ENCODE data around the gene MMP23B.
"Not testable (repeated sequence)": the region's sequence is repeated elsewhere in the genome, so short reads cannot be mapped to it uniquely, and the experiment has no call there.

MMP23B gene

DNA sequence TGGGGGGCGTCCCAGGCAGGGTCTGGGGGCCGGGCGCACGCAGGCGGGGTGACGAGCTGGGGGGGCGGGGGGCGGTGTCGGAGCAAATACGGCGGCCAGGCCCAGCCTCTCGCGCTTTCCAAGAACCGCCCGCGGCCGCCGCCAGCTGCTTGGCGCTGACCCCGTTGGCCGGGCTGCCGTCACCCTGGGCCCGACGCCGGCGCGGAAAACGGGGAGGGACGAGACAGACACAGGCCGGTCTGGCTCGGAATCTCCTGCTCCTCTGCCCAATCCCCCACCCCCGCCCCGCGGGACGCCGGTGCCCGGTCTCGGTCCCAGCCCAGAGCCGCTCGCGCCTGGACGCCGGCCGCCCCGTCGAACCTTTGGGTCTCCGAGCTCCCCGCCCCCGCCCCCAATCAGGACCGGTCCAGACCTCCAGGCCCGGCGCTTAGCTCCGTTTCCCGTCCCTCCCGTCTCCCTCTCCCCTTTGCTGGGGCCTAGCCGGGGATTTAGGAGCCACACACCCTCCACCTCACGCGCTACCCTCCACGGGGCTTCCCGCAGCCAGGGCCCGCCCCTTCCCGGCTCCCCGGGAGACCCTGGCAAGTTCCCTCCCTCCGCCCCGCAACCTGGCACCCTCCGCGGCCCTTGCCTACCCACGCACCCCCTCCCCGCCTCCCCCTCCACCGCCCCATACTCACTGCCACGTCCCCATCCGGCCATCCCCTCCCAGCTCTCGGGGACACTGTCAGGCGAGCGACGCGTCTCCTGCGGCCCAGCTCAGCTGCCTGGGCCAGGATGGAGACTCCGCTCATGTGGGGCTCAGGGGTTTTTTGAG is 800 bp upstream of the MMP23B start:
- peaks cover 3% of the 10 kb centered on the region for H3K27me3 ChIP-seq (ENCODE audit: control insufficient read depth, insufficient read depth, low read length)
- H3K9me3 ChIP-seq (ENCODE audit: control insufficient read depth, insufficient read depth, low read length): no peaks in the 10 kb centered on the region
- H3K4me3 ChIP-seq (ENCODE audit: low read depth, low read length): peak overlapping the region; percentile 49
- no peak overlapping the region for H3K9ac ChIP-seq (ENCODE audit: low read depth, low read length)
- peaks cover 2% of the 10 kb centered on the region for H3K36me3 ChIP-seq (ENCODE audit: control insufficient read depth, insufficient read depth, low read length)
- H3K4me1 ChIP-seq (ENCODE audit: control insufficient read depth, insufficient read depth, low read length): no peaks in the 10 kb centered on the region

DNA sequence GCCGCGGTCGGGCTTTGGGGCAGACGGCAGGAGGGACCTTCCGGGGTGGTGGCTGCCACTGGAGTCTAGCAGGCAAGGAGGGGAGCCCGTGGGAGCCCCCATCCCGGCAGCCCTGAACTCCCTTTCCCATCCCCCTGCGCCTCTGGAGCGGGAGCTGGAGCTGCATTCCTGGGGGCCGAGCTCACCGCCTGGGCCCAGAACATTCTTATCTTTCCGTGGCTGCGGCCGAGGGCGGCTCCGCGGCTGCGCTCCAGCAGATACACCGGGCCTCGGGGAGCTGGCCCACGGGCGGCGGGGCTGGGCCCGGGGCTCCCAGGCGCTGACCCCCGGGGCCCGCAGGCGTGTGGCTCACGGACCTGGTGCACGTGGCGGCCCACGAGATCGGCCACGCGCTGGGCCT is 1.4 kb downstream of the MMP23B start:
- H3K36me3 ChIP-seq (ENCODE audit: control insufficient read depth, insufficient read depth, low read length); H3K9me3 ChIP-seq (ENCODE audit: control insufficient read depth, insufficient read depth, low read length); H3K9ac ChIP-seq (ENCODE audit: low read depth, low read length); H3K4me3 ChIP-seq (ENCODE audit: low read depth, low read length); H3K27me3 ChIP-seq (ENCODE audit: control insufficient read depth, insufficient read depth, low read length); H3K4me1 ChIP-seq (ENCODE audit: control insufficient read depth, insufficient read depth, low read length): not testable (repeated sequence)

- not testable (repeated sequence) for H3K9ac ChIP-seq (ENCODE audit: low read depth, low read length); H3K4me3 ChIP-seq (ENCODE audit: low read depth, low read length); H3K4me1 ChIP-seq (ENCODE audit: control insufficient read depth, insufficient read depth, low read length); H3K27me3 ChIP-seq (ENCODE audit: control insufficient read depth, insufficient read depth, low read length); H3K9me3 ChIP-seq (ENCODE audit: control insufficient read depth, insufficient read depth, low read length)
- H3K36me3 ChIP-seq (ENCODE audit: control insufficient read depth, insufficient read depth, low read length): peaks cover 10% of the 10 kb centered on the region
Measured at GRCh38 chr1:1634613-1635012, 2.6 kb downstream of the MMP23B start.

GRCh38 chr1:1636621-1637478 is 4.9 kb downstream of the MMP23B start:
- not testable (repeated sequence) for H3K4me1 ChIP-seq (ENCODE audit: control insufficient read depth, insufficient read depth, low read length); H3K27me3 ChIP-seq (ENCODE audit: control insufficient read depth, insufficient read depth, low read length); H3K9me3 ChIP-seq (ENCODE audit: control insufficient read depth, insufficient read depth, low read length); H3K4me3 ChIP-seq (ENCODE audit: low read depth, low read length); H3K9ac ChIP-seq (ENCODE audit: low read depth, low read length)
- H3K36me3 ChIP-seq (ENCODE audit: control insufficient read depth, insufficient read depth, low read length): peaks cover 11% of the 10 kb centered on the region

- H3K27me3 ChIP-seq (ENCODE audit: control insufficient read depth, insufficient read depth, low read length); H3K9ac ChIP-seq (ENCODE audit: low read depth, low read length); H3K4me3 ChIP-seq (ENCODE audit: low read depth, low read length); H3K4me1 ChIP-seq (ENCODE audit: control insufficient read depth, insufficient read depth, low read length); H3K9me3 ChIP-seq (ENCODE audit: control insufficient read depth, insufficient read depth, low read length): not testable (repeated sequence)
- peaks cover 11% of the 10 kb centered on the region for H3K36me3 ChIP-seq (ENCODE audit: control insufficient read depth, insufficient read depth, low read length)
Measured at GRCh38 chr1:1637479-1637875, 5.5 kb downstream of the MMP23B start.

DNA sequence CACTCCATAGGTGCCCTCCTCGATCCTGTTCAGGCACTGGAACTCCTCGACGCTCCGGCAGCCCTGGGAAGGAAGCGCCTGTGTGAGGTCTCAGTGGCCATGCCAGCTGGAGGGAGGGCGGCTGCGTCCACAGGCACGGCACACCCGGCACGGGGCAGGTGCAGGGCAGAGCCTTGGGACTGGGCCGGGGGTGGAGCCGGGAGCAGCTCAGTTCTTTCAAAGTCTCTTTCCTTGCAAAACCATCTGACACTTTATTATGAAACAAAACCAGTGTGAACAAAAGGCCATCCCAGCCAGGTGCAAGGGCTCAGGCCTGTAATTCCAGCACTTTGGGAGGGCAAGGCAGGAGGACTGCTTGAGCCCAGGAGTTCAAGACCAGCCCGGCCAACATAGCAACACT is 6.6 kb downstream of the MMP23B start:
- not testable (repeated sequence) for H3K4me1 ChIP-seq (ENCODE audit: control insufficient read depth, insufficient read depth, low read length); H3K9me3 ChIP-seq (ENCODE audit: control insufficient read depth, insufficient read depth, low read length); H3K4me3 ChIP-seq (ENCODE audit: low read depth, low read length); H3K9ac ChIP-seq (ENCODE audit: low read depth, low read length); H3K27me3 ChIP-seq (ENCODE audit: control insufficient read depth, insufficient read depth, low read length)
- peaks cover 11% of the 10 kb centered on the region for H3K36me3 ChIP-seq (ENCODE audit: control insufficient read depth, insufficient read depth, low read length)

- H3K4me3 ChIP-seq (ENCODE audit: low read depth, low read length); H3K9me3 ChIP-seq (ENCODE audit: control insufficient read depth, insufficient read depth, low read length); H3K9ac ChIP-seq (ENCODE audit: low read depth, low read length); H3K4me1 ChIP-seq (ENCODE audit: control insufficient read depth, insufficient read depth, low read length); H3K27me3 ChIP-seq (ENCODE audit: control insufficient read depth, insufficient read depth, low read length): not testable (repeated sequence)
- H3K36me3 ChIP-seq (ENCODE audit: control insufficient read depth, insufficient read depth, low read length): peaks cover 11% of the 10 kb centered on the region
Measured at GRCh38 chr1:1639368-1639767, 7.4 kb downstream of the MMP23B start.

- H3K4me3 ChIP-seq (ENCODE audit: low read depth, low read length); H3K9ac ChIP-seq (ENCODE audit: low read depth, low read length); H3K4me1 ChIP-seq (ENCODE audit: control insufficient read depth, insufficient read depth, low read length); H3K9me3 ChIP-seq (ENCODE audit: control insufficient read depth, insufficient read depth, low read length); H3K27me3 ChIP-seq (ENCODE audit: control insufficient read depth, insufficient read depth, low read length): not testable (repeated sequence)
- peaks cover 11% of the 10 kb centered on the region for H3K36me3 ChIP-seq (ENCODE audit: control insufficient read depth, insufficient read depth, low read length)
Measured at GRCh38 chr1:1640081-1640480, 8.1 kb downstream of the MMP23B start.

- H3K4me3 ChIP-seq (ENCODE audit: low read depth, low read length); H3K27me3 ChIP-seq (ENCODE audit: control insufficient read depth, insufficient read depth, low read length); H3K9me3 ChIP-seq (ENCODE audit: control insufficient read depth, insufficient read depth, low read length); H3K9ac ChIP-seq (ENCODE audit: low read depth, low read length); H3K4me1 ChIP-seq (ENCODE audit: control insufficient read depth, insufficient read depth, low read length): not testable (repeated sequence)
- H3K36me3 ChIP-seq (ENCODE audit: control insufficient read depth, insufficient read depth, low read length): peaks cover 11% of the 10 kb centered on the region
Measured at GRCh38 chr1:1640711-1641461, 8.9 kb downstream of the MMP23B start.

DNA sequence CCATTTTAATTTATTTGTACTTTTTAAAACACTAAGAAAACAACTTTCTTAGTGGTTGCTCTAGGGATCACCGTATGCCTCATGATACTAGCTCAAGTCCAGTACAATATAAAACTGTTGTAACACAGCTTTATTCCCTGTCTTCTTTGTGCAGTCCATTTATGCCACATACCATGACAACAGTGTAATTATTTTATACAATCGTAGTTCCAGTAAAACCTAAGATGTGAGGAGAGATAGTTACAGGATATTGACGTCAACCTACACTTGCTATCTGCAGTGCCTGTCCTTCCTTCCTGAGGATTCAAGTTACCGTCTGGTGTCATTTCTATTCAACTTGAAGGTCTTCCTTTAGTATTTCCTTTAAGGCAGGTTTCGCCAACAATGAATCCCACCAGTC is 14.4 kb downstream of the MMP23B start:
- not testable (repeated sequence) for H3K9ac ChIP-seq (ENCODE audit: low read depth, low read length); H3K9me3 ChIP-seq (ENCODE audit: control insufficient read depth, insufficient read depth, low read length); H3K4me3 ChIP-seq (ENCODE audit: low read depth, low read length); H3K4me1 ChIP-seq (ENCODE audit: control insufficient read depth, insufficient read depth, low read length); H3K27me3 ChIP-seq (ENCODE audit: control insufficient read depth, insufficient read depth, low read length)
- peaks cover 16% of the 10 kb centered on the region for H3K36me3 ChIP-seq (ENCODE audit: control insufficient read depth, insufficient read depth, low read length)

DNA sequence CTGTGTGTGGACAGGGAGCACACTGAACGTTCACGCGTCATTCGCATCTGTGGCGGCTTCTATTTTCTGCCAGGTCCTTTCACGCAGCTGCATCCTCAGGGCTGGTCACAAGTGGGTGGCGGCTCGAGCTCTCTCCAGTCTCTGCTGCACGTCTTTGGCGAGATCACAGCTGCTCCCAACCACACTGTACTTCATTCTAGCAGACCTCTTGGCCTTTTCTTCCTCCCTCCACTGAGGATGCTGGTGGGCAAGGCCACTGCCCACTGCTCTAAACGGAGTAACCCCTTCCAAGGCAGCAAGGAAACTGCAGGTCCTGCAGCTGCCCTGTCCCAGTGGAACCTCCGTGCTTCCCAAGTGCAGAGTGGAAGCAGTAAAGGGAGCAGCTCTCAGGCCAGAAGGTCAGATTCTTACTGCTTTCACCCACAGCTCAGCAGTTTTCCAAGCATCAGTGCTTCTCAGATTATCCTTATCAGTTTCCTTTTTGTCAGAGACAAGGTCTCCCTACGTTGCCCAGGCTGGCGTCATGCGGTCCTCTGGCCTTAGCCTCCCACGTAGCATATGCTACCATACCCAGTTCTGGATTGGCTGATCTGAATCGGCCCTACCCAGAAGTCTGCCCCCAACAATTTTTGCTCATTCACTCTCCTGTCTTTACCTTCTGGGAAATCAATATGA is 15.7 kb downstream of the MMP23B start:
- not testable (repeated sequence) for H3K9me3 ChIP-seq (ENCODE audit: control insufficient read depth, insufficient read depth, low read length); H3K27me3 ChIP-seq (ENCODE audit: control insufficient read depth, insufficient read depth, low read length); H3K4me3 ChIP-seq (ENCODE audit: low read depth, low read length); H3K4me1 ChIP-seq (ENCODE audit: control insufficient read depth, insufficient read depth, low read length); H3K9ac ChIP-seq (ENCODE audit: low read depth, low read length)
- H3K36me3 ChIP-seq (ENCODE audit: control insufficient read depth, insufficient read depth, low read length): peaks cover 26% of the 10 kb centered on the region

Measured in iPS-15b (cell line).